Osteoblast (primary cell): ENCODE measurements around the gene XRCC5. TPM values are rescaled to one million over a fixed set of nuclear protein-coding genes. Genes with fewer than 3 reads are reported as not detected.
"Not testable (repeated sequence)": the region's sequence is repeated elsewhere in the genome, so short reads cannot be mapped to it uniquely, and the experiment has no call there.

Source experiments
- DNase-seq: peaks from one replicate; pipeline ENCODE4 v3.0.0; 2011; ENCODE audit warnings: low spot score, mixed read lengths; ENCODE audit not compliant: insufficient read length; ENCODE audit errors: missing footprints
- H2AFZ ChIP-seq: 2 replicates; pipeline ENCODE4 v1.6.0; 2011; ENCODE audit warnings: mild to moderate bottlenecking, low read length
- H3K27ac ChIP-seq: 2 replicates; pipeline ENCODE4 v1.5.1; 2011; ENCODE audit warnings: mild to moderate bottlenecking, low read depth, low read length, moderate library complexity
- H3K27me3 ChIP-seq: 2 replicates; pipeline ENCODE4 v1.6.0; 2012; ENCODE audit warnings: mild to moderate bottlenecking, control low read depth, inconsistent platforms, low read length, moderate library complexity; ENCODE audit not compliant: insufficient read depth
- H3K36me3 ChIP-seq: 2 replicates; pipeline ENCODE4 v1.5.1; 2011; ENCODE audit warnings: mild to moderate bottlenecking, low read length, control low read depth, moderate library complexity; ENCODE audit not compliant: insufficient read depth
- H3K4me1 ChIP-seq: 2 replicates; pipeline ENCODE4 v1.5.1; 2011; ENCODE audit warnings: mild to moderate bottlenecking, low read length, control low read depth, moderate library complexity; ENCODE audit not compliant: insufficient read depth
- H3K4me2 ChIP-seq: 2 replicates; pipeline ENCODE4 v1.6.0; 2011; ENCODE audit warnings: mild to moderate bottlenecking, low read length; ENCODE audit not compliant: insufficient read depth
- H3K4me3 ChIP-seq: fragments of 200-600 bp; sonication (generic); 3 replicates; pipeline ENCODE4 v1.5.1; 2012; ENCODE audit warnings: mild to moderate bottlenecking, low read length, inconsistent platforms; ENCODE audit not compliant: insufficient read depth
- H3K79me2 ChIP-seq: 2 replicates; pipeline ENCODE4 v1.6.0; 2012; ENCODE audit warnings: mild to moderate bottlenecking, low read length, control low read depth, inconsistent platforms; ENCODE audit not compliant: insufficient read depth
- H3K9me3 ChIP-seq: 2 replicates; pipeline ENCODE4 v1.5.1; 2011; ENCODE audit warnings: low read depth, low read length, control low read depth
- H4K20me1 ChIP-seq: 2 replicates; pipeline ENCODE4 v1.6.0; 2012; ENCODE audit warnings: mild to moderate bottlenecking, low read length, control low read depth; ENCODE audit not compliant: insufficient read depth
- total RNA-seq: library from RNA; depleted of rRNA; stranded (reverse); fragments of >200 nt; gene quantifications from 2 replicates; pipeline ENCODE4 v1.2.3, GENCODE V29; 2012
- TF ChIP-seq, protein P1 (sequence below): IDR thresholded peaks from 2 replicates; pipeline ENCODE4 v1.5.1; 2011; ENCODE audit warnings: mild to moderate bottlenecking, low read depth, low read length, moderate library complexity; ENCODE audit errors: extremely low read depth

Gene XRCC5
- total RNA-seq, 1 donor = 203 TPM

DNA sequence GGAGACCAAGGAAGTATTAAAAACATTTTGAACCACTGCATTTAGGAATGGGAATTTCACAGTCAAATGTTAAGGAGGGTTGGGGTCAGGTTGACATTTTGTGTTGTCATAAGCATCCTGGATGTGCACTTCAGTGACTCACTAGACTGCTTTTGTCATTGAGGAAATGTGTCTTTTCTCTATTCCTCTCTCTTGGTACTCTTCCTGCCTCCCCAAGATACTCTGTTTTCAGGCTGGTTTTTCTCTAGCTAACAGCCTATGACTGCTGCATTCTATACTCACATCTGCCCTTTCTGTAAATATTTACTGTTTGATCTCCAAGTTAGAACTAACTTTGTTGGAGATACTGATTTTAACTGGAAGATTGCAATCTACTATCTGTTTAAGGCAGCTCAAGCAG is 23.4 kb downstream of the XRCC5 start:
- Histone ChIP-seq H2AFZ (no peak overlapping the region), H3K4me1 (no peaks in the 10 kb centered on the region), H3K27me3 (no peaks in the 10 kb centered on the region), H3K79me2 (peaks cover 46% of the 10 kb centered on the region), H3K36me3 (peaks cover 81% of the 10 kb centered on the region), H4K20me1 (peaks cover 5% of the 10 kb centered on the region), H3K9me3 (no peaks in the 10 kb centered on the region), H3K27ac (no peak overlapping the region), H3K4me3 (no peak overlapping the region), H3K4me2 (no peak overlapping the region)
- TF ChIP-seq, protein P1, sequence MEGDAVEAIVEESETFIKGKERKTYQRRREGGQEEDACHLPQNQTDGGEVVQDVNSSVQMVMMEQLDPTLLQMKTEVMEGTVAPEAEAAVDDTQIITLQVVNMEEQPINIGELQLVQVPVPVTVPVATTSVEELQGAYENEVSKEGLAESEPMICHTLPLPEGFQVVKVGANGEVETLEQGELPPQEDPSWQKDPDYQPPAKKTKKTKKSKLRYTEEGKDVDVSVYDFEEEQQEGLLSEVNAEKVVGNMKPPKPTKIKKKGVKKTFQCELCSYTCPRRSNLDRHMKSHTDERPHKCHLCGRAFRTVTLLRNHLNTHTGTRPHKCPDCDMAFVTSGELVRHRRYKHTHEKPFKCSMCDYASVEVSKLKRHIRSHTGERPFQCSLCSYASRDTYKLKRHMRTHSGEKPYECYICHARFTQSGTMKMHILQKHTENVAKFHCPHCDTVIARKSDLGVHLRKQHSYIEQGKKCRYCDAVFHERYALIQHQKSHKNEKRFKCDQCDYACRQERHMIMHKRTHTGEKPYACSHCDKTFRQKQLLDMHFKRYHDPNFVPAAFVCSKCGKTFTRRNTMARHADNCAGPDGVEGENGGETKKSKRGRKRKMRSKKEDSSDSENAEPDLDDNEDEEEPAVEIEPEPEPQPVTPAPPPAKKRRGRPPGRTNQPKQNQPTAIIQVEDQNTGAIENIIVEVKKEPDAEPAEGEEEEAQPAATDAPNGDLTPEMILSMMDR = no peak
- DNase-seq = no peak

DNA sequence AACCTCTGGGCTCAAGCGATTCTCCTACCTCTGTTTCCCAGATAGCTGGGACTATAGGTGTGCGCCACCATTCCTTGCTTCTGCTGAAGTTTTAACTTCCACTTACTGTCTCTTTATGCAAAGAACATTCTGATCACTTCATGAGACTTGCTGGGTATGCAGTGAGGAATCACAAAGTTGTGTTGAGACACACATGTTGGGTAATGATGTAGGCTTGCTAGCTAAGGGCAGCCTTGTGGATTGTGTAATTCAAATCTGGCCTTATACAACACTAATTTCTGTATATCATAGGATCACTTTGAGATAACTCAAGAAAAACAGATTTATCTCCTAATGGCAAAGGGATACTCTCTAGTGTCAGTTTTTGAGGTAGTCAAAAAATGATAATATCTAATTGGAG is 24.2 kb downstream of the XRCC5 start:
- Histone ChIP-seq H3K27me3 (no peaks in the 10 kb centered on the region), H3K4me3 (no peak overlapping the region), H4K20me1 (peaks cover 5% of the 10 kb centered on the region), H3K4me1 (no peaks in the 10 kb centered on the region), H3K27ac (no peak overlapping the region), H3K36me3 (peaks cover 81% of the 10 kb centered on the region), H3K4me2 (no peak overlapping the region), H3K79me2 (peaks cover 43% of the 10 kb centered on the region), H3K9me3 (no peaks in the 10 kb centered on the region), H2AFZ (no peak overlapping the region)
- DNase-seq = no peak
- TF ChIP-seq, protein P1 = no peak

DNA sequence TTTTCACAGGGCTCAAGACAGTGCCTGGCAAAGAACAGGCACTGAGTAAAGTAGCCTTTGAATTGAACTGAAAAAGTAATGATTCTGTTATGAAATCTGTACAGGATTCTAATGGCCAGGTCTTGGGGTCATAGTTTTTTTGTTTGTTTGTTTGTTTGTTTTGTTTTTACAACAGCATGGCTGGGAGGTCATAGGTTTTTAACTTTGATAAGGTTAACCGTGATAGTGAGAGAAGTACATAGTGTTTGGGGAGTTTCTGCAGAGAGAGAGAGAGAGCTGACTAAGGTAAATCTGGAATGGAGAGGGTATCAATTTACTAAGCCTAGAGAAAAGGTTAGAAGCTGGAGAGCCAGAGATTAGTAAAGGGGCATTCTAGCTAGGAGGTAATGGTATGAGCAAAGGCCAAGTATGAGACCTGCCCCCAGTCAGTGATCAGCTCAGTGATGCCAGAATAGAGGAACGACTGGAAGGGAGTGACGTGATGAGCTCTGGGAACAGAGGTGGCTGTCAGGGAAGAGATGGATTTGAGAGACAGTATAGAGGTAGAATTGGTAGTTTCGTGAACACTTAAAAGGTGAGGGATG is 25.9 kb downstream of the XRCC5 start:
- Histone ChIP-seq H4K20me1 (peaks cover 5% of the 10 kb centered on the region), H3K4me1 (no peaks in the 10 kb centered on the region), H3K36me3 (peaks cover 87% of the 10 kb centered on the region), H3K27ac (no peak overlapping the region), H2AFZ (no peak overlapping the region), H3K4me3 (no peak overlapping the region), H3K9me3 (no peaks in the 10 kb centered on the region), H3K4me2 (no peak overlapping the region), H3K27me3 (no peaks in the 10 kb centered on the region), H3K79me2 (peaks cover 33% of the 10 kb centered on the region)
- TF ChIP-seq, protein P1 = no peak
- no peak for DNase-seq

DNA sequence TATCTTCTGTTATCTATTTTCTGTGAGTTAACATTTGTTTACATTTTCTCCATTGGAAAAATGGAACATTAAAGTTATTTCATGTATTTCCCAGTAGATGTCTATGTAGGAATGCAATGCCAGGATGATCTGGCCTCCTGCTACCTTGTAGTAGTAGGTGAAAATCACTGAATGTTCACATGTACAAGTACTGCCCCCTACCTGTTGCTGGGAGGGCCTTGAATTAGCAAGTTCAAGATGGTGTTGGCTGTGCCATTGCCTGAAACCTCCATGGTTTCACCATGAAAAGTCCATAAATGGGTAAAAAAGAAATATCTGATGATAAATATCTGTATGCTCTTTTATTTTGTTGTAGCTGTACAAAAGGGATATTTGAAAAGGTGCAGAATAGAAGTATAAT is 30.7 kb downstream of the XRCC5 start:
- peaks cover 6% of the 10 kb centered on the region for H4K20me1 ChIP-seq
- H3K4me1 ChIP-seq = peaks cover 7% of the 10 kb centered on the region
- peaks cover 24% of the 10 kb centered on the region for H3K79me2 ChIP-seq
- TF ChIP-seq, protein P1 = peak; percentile 31
- no peaks in the 10 kb centered on the region for H3K9me3 ChIP-seq
- H3K4me3 ChIP-seq = no peak overlapping the region
- peaks cover 83% of the 10 kb centered on the region for H3K36me3 ChIP-seq
- H3K27me3 ChIP-seq = no peaks in the 10 kb centered on the region
- no peak for DNase-seq
- H3K4me2 ChIP-seq = no peak overlapping the region
- H2AFZ ChIP-seq = no peak overlapping the region
- no peak overlapping the region for H3K27ac ChIP-seq

DNA sequence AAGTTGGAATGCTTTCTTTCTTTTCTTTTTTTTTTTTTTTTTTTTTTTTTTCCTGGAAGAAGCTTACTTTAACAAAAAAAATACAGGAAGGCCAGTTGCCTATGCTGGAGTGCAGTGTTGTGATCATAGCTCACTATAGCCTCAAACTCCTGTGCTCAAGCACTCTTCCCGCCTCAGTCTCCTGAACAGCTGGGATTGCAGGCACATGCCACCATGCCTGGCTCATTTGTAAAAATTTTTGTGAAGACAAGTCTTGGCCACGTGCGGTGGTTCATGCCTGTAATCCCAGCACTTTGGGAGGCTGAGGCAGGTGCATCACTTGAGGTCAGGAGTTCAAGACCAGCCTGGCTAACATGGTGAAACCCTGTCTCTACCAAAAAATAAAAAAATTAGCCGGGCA is 32.4 kb downstream of the XRCC5 start:
- H3K27me3 ChIP-seq, H3K9me3 ChIP-seq, DNase-seq, H4K20me1 ChIP-seq, H3K4me1 ChIP-seq, H3K4me2 ChIP-seq, H3K27ac ChIP-seq, H2AFZ ChIP-seq, H3K4me3 ChIP-seq: not testable (repeated sequence)
- Histone ChIP-seq H3K36me3 (peaks cover 84% of the 10 kb centered on the region), H3K79me2 (peaks cover 26% of the 10 kb centered on the region)
